ENCODE measurements around the gene EDRF1.

GRCh38 chr10:125727436-125727835, 7.9 kb downstream of the EDRF1 start:
- TF ChIP-seq EZH2phosphoT487 (IDR thresholded peaks at IDR 0.05; ENCODE audit: borderline replicate concordance, low read depth, low read length): no peak
- TF ChIP-seq CTCF (conservative IDR thresholded peaks at IDR 0.05; ENCODE audit: low read length): no peak
